Lung (tissue), 12 donors: Measurements from ENCODE around the gene DOLK. TPM values are rescaled to one million over a fixed set of nuclear protein-coding genes. Genes with fewer than 3 reads are reported as not detected.

Experiments
- ATAC-seq: fragments of 200-7000 bp; cut with Tn5 transposase; one replicate; pipeline ENCODE4 v1.9.1; 2020; ENCODE audit warnings: moderate number of reproducible peaks; ENCODE audit not compliant: insufficient read depth, low FRiP score
- DNase-seq, 3 donors: peaks; one replicate each; pipeline ENCODE4 v3.0.0-alpha.2; 2013 to 2017
- H3K27ac ChIP-seq, 2 donors: one replicate each; pipeline ENCODE4 v1.5.1; 2013; ENCODE audit warnings: mild to moderate bottlenecking in 2 of 2, moderate library complexity in 2 of 2, control low read depth in 1 of 2, inconsistent platforms in 1 of 2, low read depth in 1 of 2, low read length in 1 of 2
- H3K27me3 ChIP-seq, 3 donors: one replicate each; pipeline ENCODE4 v1.5.1; 2013; ENCODE audit warnings: low read length in 2 of 3; ENCODE audit not compliant: control insufficient read depth in 3 of 3, insufficient read depth in 3 of 3
- H3K36me3 ChIP-seq, 4 donors: one replicate each; pipeline ENCODE4 v1.5.1; 2013; ENCODE audit warnings: low read length in 4 of 4, mild to moderate bottlenecking in 1 of 4, moderate library complexity in 1 of 4; ENCODE audit not compliant: control insufficient read depth in 4 of 4, insufficient read depth in 4 of 4
- H3K4me1 ChIP-seq, 5 donors: one replicate each; pipeline ENCODE4 v1.5.1; 2013; ENCODE audit warnings: low read length in 5 of 5, mild to moderate bottlenecking in 2 of 5, moderate library complexity in 1 of 5; ENCODE audit not compliant: control insufficient read depth in 5 of 5, insufficient read depth in 5 of 5
- H3K4me3 ChIP-seq: one replicate; pipeline ENCODE4 v1.5.1; 2013; ENCODE audit warnings: mild to moderate bottlenecking, control low read depth, moderate library complexity
- H3K9ac ChIP-seq, 2 donors: one replicate each; pipeline ENCODE4 v1.5.1; 2013; ENCODE audit warnings: low read length in 2 of 2, control low read depth in 1 of 2; ENCODE audit not compliant: insufficient read depth in 1 of 2
- H3K9me3 ChIP-seq, 4 donors: one replicate each; pipeline ENCODE4 v1.5.1; 2013; ENCODE audit warnings: low read length in 3 of 4, mild to moderate bottlenecking in 1 of 4, moderate library complexity in 1 of 4; ENCODE audit not compliant: control insufficient read depth in 4 of 4, insufficient read depth in 3 of 4
- whole genome bisulfite sequencing, 2 donors: extraction: QIAGEN DNeasy Blood & Tissue Kit; methylation state at CpG; one replicate each; pipeline ENCODE4 v1.1.7; 2013; 5-methylcytosine and 5-hydroxymethylcytosine counted together
- polyA plus RNA-seq, 2 donors: library from polyadenylated mRNA; stranded (reverse); fragments of 200-250 nt; gene quantifications; one replicate each; pipeline ENCODE4 v1.2.1, GENCODE V29; 2013
- total RNA-seq, 2 donors: library from RNA; depleted of rRNA in 1 of 2; stranded (reverse); fragments of >200 nt in 1 of 2; gene quantifications; one replicate each; pipeline ENCODE4 v1.2.1, GENCODE V29; 2014 to 2021
- TF ChIP-seq, protein P1 (sequence below): IDR thresholded peaks from 2 replicates; pipeline ENCODE4 v1.5.1; 2012; ENCODE audit warnings: mild to moderate bottlenecking; ENCODE audit errors: control extremely low read depth, extremely low read depth
- donor health status: control.
- donor health status: control.
- donor health status: Bipolar disorder and iron deficiency.
- donor health status: healthy.
- donor health status: DM: yes; HTN: yes; CAD: no.

Gene DOLK
- total and polyA plus RNA-seq, 4 donors: 9.6 to 19.1 (median 14.2) TPM

DNA sequence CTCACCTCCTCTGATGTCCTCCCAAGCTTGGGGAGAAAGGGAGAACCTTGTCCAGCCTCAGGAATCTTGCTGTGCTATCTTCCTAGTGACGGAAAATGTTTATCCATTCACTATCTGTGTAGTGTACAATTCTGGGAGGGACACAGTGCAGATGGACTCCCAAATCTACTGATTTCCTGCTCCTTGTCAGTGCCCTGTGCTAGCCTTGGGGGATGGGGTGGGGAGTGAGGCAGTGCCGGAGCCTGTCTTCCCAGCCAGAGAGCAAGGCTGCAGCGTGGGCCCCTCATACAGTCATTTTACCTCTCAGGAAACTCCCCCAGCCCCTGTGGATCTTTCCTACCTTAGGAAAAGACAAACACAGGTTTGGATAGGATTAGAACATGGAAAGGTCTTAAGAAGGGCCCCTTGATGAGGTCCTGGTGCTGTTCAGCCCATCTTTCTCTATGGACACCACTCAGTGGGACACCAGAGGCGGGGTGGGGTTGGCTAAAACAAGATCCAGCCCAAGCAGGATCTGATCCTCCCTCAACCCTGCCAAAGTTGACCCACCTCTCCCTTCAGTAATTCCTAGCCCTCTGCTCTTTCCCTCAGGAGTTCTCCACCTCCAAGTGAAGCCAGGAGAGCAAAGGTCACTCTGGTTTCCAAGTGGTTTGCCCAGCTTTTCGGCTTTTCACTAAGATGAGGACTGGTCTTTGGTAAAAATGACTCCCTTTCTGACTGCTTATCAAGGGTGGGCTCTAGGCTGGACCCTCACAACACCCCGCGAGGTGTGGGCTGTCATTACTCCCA, 3.4 kb downstream of the DOLK start:
- ATAC-seq (no peak), DNase-seq (no peak)
- H3K27ac ChIP-seq: peak overlapping the region in 1 of 2 donors; percentile 39
- peaks cover 0 to 12% (median 5%) of the 10 kb centered on the region in 4 donors for H3K36me3 ChIP-seq
- WGBS, 2 donors: 86 to 90% methylated on average over 7 of the region's 7 CpGs
- TF ChIP-seq, protein P1, sequence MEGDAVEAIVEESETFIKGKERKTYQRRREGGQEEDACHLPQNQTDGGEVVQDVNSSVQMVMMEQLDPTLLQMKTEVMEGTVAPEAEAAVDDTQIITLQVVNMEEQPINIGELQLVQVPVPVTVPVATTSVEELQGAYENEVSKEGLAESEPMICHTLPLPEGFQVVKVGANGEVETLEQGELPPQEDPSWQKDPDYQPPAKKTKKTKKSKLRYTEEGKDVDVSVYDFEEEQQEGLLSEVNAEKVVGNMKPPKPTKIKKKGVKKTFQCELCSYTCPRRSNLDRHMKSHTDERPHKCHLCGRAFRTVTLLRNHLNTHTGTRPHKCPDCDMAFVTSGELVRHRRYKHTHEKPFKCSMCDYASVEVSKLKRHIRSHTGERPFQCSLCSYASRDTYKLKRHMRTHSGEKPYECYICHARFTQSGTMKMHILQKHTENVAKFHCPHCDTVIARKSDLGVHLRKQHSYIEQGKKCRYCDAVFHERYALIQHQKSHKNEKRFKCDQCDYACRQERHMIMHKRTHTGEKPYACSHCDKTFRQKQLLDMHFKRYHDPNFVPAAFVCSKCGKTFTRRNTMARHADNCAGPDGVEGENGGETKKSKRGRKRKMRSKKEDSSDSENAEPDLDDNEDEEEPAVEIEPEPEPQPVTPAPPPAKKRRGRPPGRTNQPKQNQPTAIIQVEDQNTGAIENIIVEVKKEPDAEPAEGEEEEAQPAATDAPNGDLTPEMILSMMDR: no peak
- no peaks in the 10 kb centered on the region for H3K27me3 ChIP-seq
- peaks cover 0 to 21% (median 4%) of the 10 kb centered on the region in 5 donors for H3K4me1 ChIP-seq
- no peaks in the 10 kb centered on the region for H3K9me3 ChIP-seq
- no peak overlapping the region for H3K9ac ChIP-seq
- no peak overlapping the region for H3K4me3 ChIP-seq

DNA sequence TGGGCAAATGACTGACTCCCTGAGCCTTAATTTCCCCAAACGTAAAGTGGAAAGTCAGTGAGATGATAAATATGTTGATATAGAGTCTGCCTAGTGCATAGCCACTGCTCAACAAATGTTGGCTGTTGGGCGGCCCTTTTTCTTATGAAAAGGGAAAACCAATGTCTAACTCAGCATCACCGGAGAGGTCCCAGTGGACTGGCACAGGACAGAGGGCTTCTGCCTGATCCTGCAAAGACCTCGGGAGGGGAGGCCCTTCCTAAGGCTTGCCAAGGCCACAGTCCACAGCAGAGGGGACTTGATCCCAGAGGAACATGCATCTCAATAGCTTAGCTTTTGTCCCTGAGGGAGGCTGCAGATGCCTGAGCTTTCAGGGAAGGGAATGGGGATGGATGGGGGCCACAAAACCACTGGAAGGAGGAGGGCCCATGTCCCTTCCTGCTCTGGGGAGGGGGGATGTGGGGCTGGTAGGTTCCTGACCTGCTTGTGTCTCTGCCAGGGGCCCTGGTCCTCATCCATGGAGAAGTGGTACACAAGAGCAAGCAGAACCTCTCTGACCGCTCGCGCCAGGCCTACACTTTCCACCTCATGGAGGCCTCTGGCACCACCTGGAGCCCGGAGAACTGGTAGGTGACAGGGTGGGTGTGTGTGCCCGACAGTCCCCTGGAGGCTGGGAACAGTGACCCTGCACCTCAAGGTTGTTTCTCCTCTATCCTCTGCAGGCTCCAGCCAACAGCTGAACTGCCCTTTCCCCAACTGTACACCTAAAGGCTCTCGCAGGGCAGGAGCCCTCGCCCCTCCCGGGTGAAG, 6.3 kb downstream of the DOLK start:
- no peak overlapping the region for H3K9ac ChIP-seq

DNA sequence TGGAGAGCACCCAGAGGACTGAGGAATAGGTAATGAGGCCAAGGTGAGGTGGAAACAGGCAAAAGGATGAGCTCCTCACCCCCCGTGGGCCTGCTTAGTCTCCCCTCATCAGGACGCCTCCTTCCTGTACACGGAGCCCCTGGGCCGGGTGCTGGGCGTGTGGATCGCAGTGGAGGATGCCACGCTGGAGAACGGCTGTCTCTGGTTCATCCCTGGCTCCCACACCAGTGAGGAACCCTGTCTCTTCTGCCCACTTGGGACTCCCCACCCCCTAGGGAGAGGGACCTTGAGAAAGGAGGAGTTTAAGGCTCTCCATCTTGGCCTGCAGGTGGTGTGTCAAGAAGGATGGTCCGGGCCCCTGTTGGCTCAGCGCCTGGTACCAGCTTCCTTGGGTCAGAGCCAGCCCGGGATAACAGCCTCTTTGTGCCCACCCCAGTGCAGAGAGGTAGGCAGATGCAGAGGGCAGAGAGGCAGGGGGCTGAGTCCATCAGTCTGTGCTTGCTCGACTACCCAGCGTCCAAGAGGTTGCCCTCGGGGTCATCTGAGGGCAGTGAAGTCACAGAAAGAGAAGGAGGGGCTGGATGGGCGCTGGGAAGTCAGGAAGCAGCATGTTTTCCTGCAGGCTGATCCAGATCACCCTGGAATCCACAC, 7.0 kb downstream of the DOLK start:
- Histone ChIP-seq H3K27me3 (no peaks in the 10 kb centered on the region), H3K36me3 (peaks cover 0 to 4% (median 2%) of the 10 kb centered on the region in 4 donors), H3K4me1 (peaks cover 0 to 11% (median 0%) of the 10 kb centered on the region in 5 donors), H3K27ac (peak overlapping the region in 1 of 2 donors; percentile 26), H3K9me3 (no peaks in the 10 kb centered on the region), H3K9ac (no peak overlapping the region), H3K4me3 (no peak overlapping the region)
- no peak for ATAC-seq
- DNase-seq: peak in 1 of 3 donors; percentile 17
- TF ChIP-seq, protein P1: no peak
- 62 to 83% methylated on average over 15 of the region's 15 CpGs for WGBS, 2 donors

More for the DNA sequence above, 6.3 kb downstream of the DOLK start:
- 76 to 82% methylated on average over 12 of the region's 12 CpGs for WGBS, 2 donors
- no peak for ATAC-seq
- H3K4me3 ChIP-seq: no peak overlapping the region
- TF ChIP-seq, protein P1: no peak
- H3K27me3 ChIP-seq: no peaks in the 10 kb centered on the region
- peaks cover 0 to 13% (median 0%) of the 10 kb centered on the region in 5 donors for H3K4me1 ChIP-seq
- peaks cover 0 to 9% (median 5%) of the 10 kb centered on the region in 4 donors for H3K36me3 ChIP-seq
- H3K27ac ChIP-seq: peak overlapping the region; percentile 34 to 64
- no peaks in the 10 kb centered on the region for H3K9me3 ChIP-seq
- no peak for DNase-seq
